Activated naive CD4-positive, alpha-beta T cell treated with anti-CD3 and anti-CD28 coated beads, Interleukin-2, amount 50 U/mL, for 72 hours (primary cell): Measurements from ENCODE around the gene DAB1. TPM values are rescaled to one million over a fixed set of nuclear protein-coding genes. Genes with fewer than 3 reads are reported as not detected.

Source experiments
- ATAC-seq, 2 donors: fragments of 150-1000 bp; cut with Tn5 transposase; 2 replicates each; pipeline ENCODE4 v1.10.0; 2021; ENCODE audit warnings: mild to moderate bottlenecking in 2 of 2, moderate library complexity in 2 of 2
- DNase-seq, 2 donors: peaks; one replicate each; pipeline ENCODE4 v3.0.0; 2021 to 2022; ENCODE audit warnings: low spot score in 2 of 2
- H3K27ac Mint-ChIP-seq, 2 donors: one replicate each; pipeline ENCODE4 v1.8.0; 2022; ENCODE audit warnings: mild to moderate bottlenecking in 2 of 2, mixed read lengths in 2 of 2
- H3K36me3 Mint-ChIP-seq, 2 donors: one replicate each; pipeline ENCODE4 v1.8.0; 2022; ENCODE audit warnings: mixed read lengths in 2 of 2
- H3K9me3 Mint-ChIP-seq, 2 donors: one replicate each; pipeline ENCODE4 v1.8.0; 2022; ENCODE audit warnings: mixed read lengths in 2 of 2
- total RNA-seq, 2 donors: library from RNA; stranded (reverse); gene quantifications; one replicate each; pipeline ENCODE4 v1.2.3, GENCODE V29; 2022

DAB1 gene
- total RNA-seq, 2 donors from 2014 or later: 0.14 TPM; not detected in 1

GRCh38 chr1:56983484-56983883, 440.4 kb downstream of the DAB1 start:
- peaks cover 0 to 4% of the 10 kb centered on the region in 2 donors for H3K9me3 Mint-ChIP-seq
- DNase-seq (no peak), ATAC-seq (no peak)
- no peaks in the 10 kb centered on the region for H3K36me3 Mint-ChIP-seq
- H3K27ac Mint-ChIP-seq: no peak overlapping the region

DNA sequence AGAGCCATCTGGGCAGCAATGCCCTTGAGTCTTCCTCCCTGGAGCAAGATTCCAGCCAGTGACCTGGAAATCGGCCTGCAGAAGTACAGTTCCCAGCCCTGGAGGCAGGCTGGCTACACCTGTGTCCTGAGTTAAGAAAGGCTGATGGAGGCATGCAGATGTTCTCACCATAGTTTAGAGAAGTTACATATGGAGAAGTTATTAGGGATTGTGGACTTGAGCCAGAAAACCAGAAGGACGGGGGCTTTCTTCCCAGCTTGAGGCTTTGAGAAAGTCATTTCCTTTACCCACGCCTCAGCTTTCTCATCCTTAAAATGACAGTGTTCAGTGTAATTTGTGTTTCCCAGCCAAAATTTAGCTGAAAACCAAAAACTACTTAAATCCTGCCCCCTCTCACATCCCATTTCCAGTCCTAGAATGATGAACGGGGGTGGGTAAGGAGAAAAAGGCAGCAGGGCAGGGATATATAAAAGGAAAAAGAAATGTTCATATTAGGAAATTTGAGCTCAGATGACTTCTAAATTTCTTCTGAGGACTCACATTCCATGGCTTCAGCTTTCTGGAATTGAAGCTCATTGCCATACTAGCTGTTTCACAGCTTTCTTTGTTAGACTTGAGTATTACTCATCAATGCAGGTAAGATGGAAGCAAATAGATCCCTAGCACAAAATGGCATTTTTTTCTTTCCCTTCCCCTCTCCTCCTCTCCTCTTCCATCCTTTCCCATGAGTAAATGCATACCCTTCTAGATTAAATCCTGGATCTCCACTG, 443.7 kb downstream of the DAB1 start:
- no peak for DNase-seq
- ATAC-seq: no peak
- no peaks in the 10 kb centered on the region for H3K36me3 Mint-ChIP-seq
- H3K9me3 Mint-ChIP-seq: peaks cover 0 to 4% of the 10 kb centered on the region in 2 donors
- no peak overlapping the region for H3K27ac Mint-ChIP-seq

GRCh38 chr1:56978819-56979218, 445.0 kb downstream of the DAB1 start:
- Mint-ChIP-seq H3K9me3 (peaks cover 0 to 4% of the 10 kb centered on the region in 2 donors), H3K27ac (no peak overlapping the region), H3K36me3 (no peaks in the 10 kb centered on the region)
- ATAC-seq (no peak), DNase-seq (no peak)

GRCh38 chr1:56977910-56978309, 445.9 kb downstream of the DAB1 start:
- ATAC-seq (no peak), DNase-seq (no peak)
- H3K36me3 Mint-ChIP-seq: no peaks in the 10 kb centered on the region
- H3K9me3 Mint-ChIP-seq: peaks cover 0 to 4% of the 10 kb centered on the region in 2 donors
- no peak overlapping the region for H3K27ac Mint-ChIP-seq

- no peak overlapping the region for H3K27ac Mint-ChIP-seq
- ATAC-seq (no peak), DNase-seq (no peak)
These were observed 448.4 kb downstream of the DAB1 start for GRCh38 chr1:56975446-56975845.

GRCh38 chr1:56973923-56974742, 449.7 kb downstream of the DAB1 start:
- H3K36me3 Mint-ChIP-seq: no peaks in the 10 kb centered on the region
- peaks cover 5 to 7% of the 10 kb centered on the region in 2 donors for H3K9me3 Mint-ChIP-seq
- ATAC-seq (no peak), DNase-seq (no peak)
- H3K27ac Mint-ChIP-seq: no peak overlapping the region

More at GRCh38 chr1:56975446-56975845, 448.4 kb downstream of the DAB1 start:
- Mint-ChIP-seq H3K9me3 (peaks cover under 1 to 2% of the 10 kb centered on the region in 2 donors), H3K36me3 (no peaks in the 10 kb centered on the region)

DNA sequence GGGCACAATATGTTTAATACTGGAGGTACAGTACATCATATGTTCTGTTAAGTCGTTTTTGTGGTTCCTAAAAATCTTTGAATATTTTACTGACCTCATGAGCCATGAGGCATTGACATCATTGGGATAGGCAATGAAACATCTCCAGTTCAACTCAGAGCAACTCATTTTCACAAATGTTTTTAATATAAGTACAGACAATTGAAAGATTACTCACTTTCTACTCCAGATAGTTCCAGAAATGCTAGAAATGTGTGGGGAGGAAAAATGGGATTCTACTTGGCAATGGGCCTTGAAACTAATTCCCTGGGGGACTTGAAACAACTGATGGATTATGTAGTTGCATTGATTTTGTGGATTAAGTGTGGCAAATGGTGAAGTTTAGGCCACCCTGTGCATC, 450.9 kb downstream of the DAB1 start:
- ATAC-seq (no peak), DNase-seq (no peak)
- H3K36me3 Mint-ChIP-seq: no peaks in the 10 kb centered on the region

GRCh38 chr1:56970280-56970679, 453.6 kb downstream of the DAB1 start:
- Mint-ChIP-seq H3K9me3 (peaks cover 5 to 7% of the 10 kb centered on the region in 2 donors), H3K27ac (no peak overlapping the region), H3K36me3 (no peaks in the 10 kb centered on the region)
- DNase-seq (no peak), ATAC-seq (no peak)

More for the DNA sequence above, 450.9 kb downstream of the DAB1 start:
- H3K9me3 Mint-ChIP-seq: peaks cover 5 to 7% of the 10 kb centered on the region in 2 donors
- no peak overlapping the region for H3K27ac Mint-ChIP-seq

GRCh38 chr1:56968878-56969495, 454.9 kb downstream of the DAB1 start:
- ATAC-seq (no peak), DNase-seq (no peak)
- H3K27ac Mint-ChIP-seq: no peak overlapping the region
- H3K9me3 Mint-ChIP-seq: peaks cover 5 to 10% of the 10 kb centered on the region in 2 donors
- H3K36me3 Mint-ChIP-seq: no peaks in the 10 kb centered on the region

GRCh38 chr1:56967900-56968832, 455.7 kb downstream of the DAB1 start:
- no peaks in the 10 kb centered on the region for H3K36me3 Mint-ChIP-seq
- no peak overlapping the region for H3K27ac Mint-ChIP-seq
- ATAC-seq: no peak
- DNase-seq: peak in 1 of 2 donors; percentile 14
- H3K9me3 Mint-ChIP-seq: peaks cover 5 to 10% of the 10 kb centered on the region in 2 donors

GRCh38 chr1:56967355-56967754, 456.5 kb downstream of the DAB1 start:
- Mint-ChIP-seq H3K36me3 (no peaks in the 10 kb centered on the region), H3K9me3 (peaks cover 5 to 10% of the 10 kb centered on the region in 2 donors), H3K27ac (no peak overlapping the region)
- no peak for ATAC-seq
- no peak for DNase-seq

DNA sequence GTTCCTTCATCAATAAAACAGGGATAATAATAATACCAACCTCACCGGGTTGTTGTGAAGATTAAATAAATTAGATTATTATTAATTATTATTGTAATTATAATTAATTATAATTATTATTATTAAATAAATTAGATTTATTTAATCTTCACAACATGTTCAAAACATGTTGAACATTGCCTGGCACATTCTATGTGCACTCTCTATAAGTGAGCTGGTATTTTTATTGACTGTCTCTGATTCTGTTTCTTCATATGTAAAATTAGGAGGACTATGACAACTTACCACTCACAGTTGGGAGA, 457.2 kb downstream of the DAB1 start:
- Mint-ChIP-seq H3K9me3 (peaks cover 5 to 10% of the 10 kb centered on the region in 2 donors), H3K36me3 (no peaks in the 10 kb centered on the region), H3K27ac (no peak overlapping the region)
- DNase-seq (no peak), ATAC-seq (no peak)

- Mint-ChIP-seq H3K9me3 (peaks cover 5 to 10% of the 10 kb centered on the region in 2 donors), H3K36me3 (no peaks in the 10 kb centered on the region), H3K27ac (no peak within 1 kb of the TSS)
- ATAC-seq (no peak), DNase-seq (no peak)
These were observed 457.8 kb downstream of the DAB1 start, which contains the start of gene C8B for GRCh38 chr1:56965916-56966697. TSS of gene C8B (minus strand) at chr1:56966015. CDS start at chr1:56965948, 67 bp downstream.

DNA sequence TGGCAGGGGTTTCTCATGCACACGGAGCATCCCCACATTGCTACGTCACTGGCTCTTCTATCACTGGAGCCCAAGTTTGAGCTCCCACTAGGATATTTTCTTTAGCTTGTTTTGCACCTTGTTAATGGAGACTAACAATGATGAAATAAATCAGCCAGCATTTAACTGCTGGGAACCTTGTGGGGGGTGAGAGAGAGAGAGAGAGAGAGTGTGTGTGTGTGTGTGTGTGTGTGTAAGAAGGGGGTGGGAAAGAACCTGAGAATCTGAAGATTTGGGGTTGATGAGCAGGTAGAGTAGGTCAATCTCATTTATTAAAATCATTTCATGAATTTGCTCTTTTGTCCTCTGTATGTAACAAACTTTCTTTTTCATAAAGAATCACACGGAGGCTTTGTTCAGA, 458.7 kb downstream of the DAB1 start:
- DNase-seq (no peak), ATAC-seq (no peak)
- no peak overlapping the region for H3K27ac Mint-ChIP-seq
- H3K36me3 Mint-ChIP-seq: no peaks in the 10 kb centered on the region
- H3K9me3 Mint-ChIP-seq: peaks cover 2 to 6% of the 10 kb centered on the region in 2 donors

- Mint-ChIP-seq H3K9me3 (peaks cover 0 to 4% of the 10 kb centered on the region in 2 donors), H3K36me3 (no peaks in the 10 kb centered on the region), H3K27ac (peak overlapping the region in 1 of 2 donors; percentile 82)
- no peak for DNase-seq
- ATAC-seq: no peak
These were observed 459.4 kb downstream of the DAB1 start for GRCh38 chr1:56964349-56965017.
